Measurements from ENCODE around the gene CXXC5. TPM values are rescaled to one million over a fixed set of nuclear protein-coding genes. Genes with fewer than 3 reads are reported as not detected.

CXXC5 gene
- total and polyA plus RNA-seq, 2 of the 4 experiments (the other 2 are of a cell fraction) = 24.9 to 35.7 TPM

DNA sequence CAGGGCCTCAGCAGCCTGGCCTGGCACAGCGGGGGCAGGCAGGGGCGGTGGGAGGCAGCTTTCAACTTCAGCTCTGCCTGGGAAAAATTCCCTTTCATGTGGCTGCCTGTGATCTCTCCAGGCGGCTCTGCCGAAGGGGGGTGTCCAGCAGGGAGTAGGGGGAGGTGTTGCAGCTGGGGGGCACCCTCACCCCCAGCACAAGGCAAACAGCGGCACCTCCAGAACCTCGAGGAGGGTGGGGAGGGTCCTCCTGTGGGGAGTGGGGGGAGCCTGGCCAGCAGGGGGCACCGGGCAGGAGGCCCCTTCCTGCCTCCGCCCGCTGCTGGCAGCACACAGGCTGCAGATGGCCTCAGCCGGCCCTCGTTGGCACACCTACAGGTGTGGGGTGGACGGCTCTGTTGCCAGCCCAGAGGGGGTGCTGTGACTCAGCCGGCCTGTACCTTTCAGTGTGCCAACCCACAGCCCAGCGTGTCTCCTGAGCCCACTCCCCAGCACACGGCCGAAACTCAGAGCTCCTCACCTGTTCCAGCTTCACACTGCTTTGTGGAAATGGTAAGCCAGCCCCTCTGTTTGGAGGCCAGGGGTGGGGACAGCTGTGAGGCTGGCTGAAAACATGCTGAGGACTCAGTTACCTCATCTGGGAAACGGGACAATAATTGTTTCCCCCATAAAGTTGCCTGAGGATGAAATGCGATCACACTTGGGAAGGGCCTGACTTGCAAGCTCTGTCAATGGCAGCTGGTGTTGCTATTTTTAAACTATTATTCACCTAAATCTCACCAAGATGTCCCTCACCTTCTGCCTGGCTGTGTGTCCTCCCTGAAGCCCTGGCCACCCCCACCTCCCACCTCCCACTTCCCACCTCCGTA, 37.0 kb downstream of the CXXC5 start:
- H4K5ac ChIP-seq (ENCODE audit: low read depth, low read length) = no peak overlapping the region
- no peak for DNase-seq
- ATAC-seq (ENCODE audit: low read depth) = no peak
- no peak overlapping the region for H3K9ac ChIP-seq (ENCODE audit: low read depth, low read length)
- H4K91ac ChIP-seq (ENCODE audit: insufficient read depth, low read depth, low read length) = no peak overlapping the region
- H3K27me3 ChIP-seq (ENCODE audit: control insufficient read depth, insufficient read depth, low read length) = no peaks in the 10 kb centered on the region
- peaks cover 40% of the 10 kb centered on the region for H3K36me3 ChIP-seq (ENCODE audit: control insufficient read depth, insufficient read depth, low read length)
- H3K56ac ChIP-seq (ENCODE audit: extremely low read depth, insufficient read depth, low read length) = no peak overlapping the region
- no peak overlapping the region for H2BK5ac ChIP-seq (ENCODE audit: low read depth, low read length, poor library complexity, severe bottlenecking)
- ChIA-PET CTCF (interaction anchor here (1.0 kb wide), 1 partner anchor 51 kb away, joined by 4 read pairs; no protein-coding TSS in a partner anchor), POLR2A (ENCODE audit: unreplicated experiment) (no interaction called here)
- H3K9me3 ChIP-seq (ENCODE audit: control insufficient read depth, insufficient read depth, low read length) = no peaks in the 10 kb centered on the region
- H3K27ac ChIP-seq (ENCODE audit: insufficient read depth, low read length) = no peak overlapping the region
- H2AFZ ChIP-seq (replicated peaks; ENCODE audit: low read length, poor library complexity) = no peak overlapping the region
- H3K14ac ChIP-seq (replicated peaks; ENCODE audit: low read depth, low read length) = no peak overlapping the region
- peak overlapping the region; percentile 67 for H2AK9ac ChIP-seq (replicated peaks; ENCODE audit: low read depth, low read length, poor library complexity)
- in situ Hi-C loops (cut with MboI; ENCODE audit: low sequenced_read_pairs) (no loop called here), intact Hi-C loops (cut with micrococcal nuclease) (no loop called here), dilution Hi-C loops (cut with HindIII; ENCODE audit: low sequenced_read_pairs, unreplicated experiment) (no loop called here)
- H3K79me1 ChIP-seq (ENCODE audit: low read depth in 1 of 2, low read length in 2 of 2) = peaks cover 5 to 6% of the 10 kb centered on the region in 2 experiments; a peak in 1 of 4 replicates
- H2AK5ac ChIP-seq (ENCODE audit: low read depth, low read length) = no peak overlapping the region
- H4K8ac ChIP-seq (ENCODE audit: low read depth in 2 of 2, low read length in 2 of 2) = no peak overlapping the region
- no peaks in the 10 kb centered on the region; the same call in 1 of the 2 replicates for H3K9me1 ChIP-seq (ENCODE audit: insufficient read depth, low read length)
- no peak overlapping the region for H3K4me2 ChIP-seq (ENCODE audit: low read depth, low read length)
- no peak overlapping the region for H3K4me3 ChIP-seq (ENCODE audit: insufficient read depth, low read depth, low read length)
- TF ChIP-seq RAD21 (IDR thresholded peaks at IDR 0.05; ENCODE audit: low read length) = no peak
- no peak overlapping the region for H2BK15ac ChIP-seq (ENCODE audit: low read depth, low read length)
- no peak overlapping the region for H2BK120ac ChIP-seq (ENCODE audit: low read depth, low read length)
- peaks cover 3% of the 10 kb centered on the region; the same call in 1 of the 2 replicates for H4K20me1 ChIP-seq (ENCODE audit: insufficient read depth, low read length)
- H3K23ac ChIP-seq (ENCODE audit: low read depth, low read length) = no peak overlapping the region
- peaks cover 8% of the 10 kb centered on the region for H3K4me1 ChIP-seq (ENCODE audit: control insufficient read depth, insufficient read depth, low read length)
- no peak overlapping the region for H3K18ac ChIP-seq (ENCODE audit: low read depth, low read length)
- no CpG with 5 or more reads among the region's 19 CpGs for WGBS, 2 experiments (ENCODE audit: extremely low coverage in 2 of 2, insufficient read length in 1 of 2)
- no peak overlapping the region for H3K4ac ChIP-seq (ENCODE audit: low read depth, low read length)
- no peak overlapping the region for H2BK20ac ChIP-seq (ENCODE audit: low read depth, low read length)
- no TSS peak for BruUV-seq (replicated peaks)

Measured in IMR-90 (cell line).